Liver (tissue), 3 donors: ENCODE data around the gene UMODL1.

Experiments
- ATF3 ChIP-seq: IDR thresholded peaks from 2 replicates; pipeline ENCODE4 v1.6.1; 2016; ENCODE audit warnings: antibody characterized with exemption
- CTCF ChIP-seq: fragments of 150-350 bp; IDR thresholded peaks from 2 replicates; pipeline ENCODE4 v1.5.1; 2017; ENCODE audit warnings: improper control_type of control experiment, low read depth, low read length; ENCODE audit not compliant: missing input control
- donor health status: healthy.
- donor health status: healthy.

- no peak for TF ChIP-seq CTCF
- TF ChIP-seq ATF3: no peak
Observed at GRCh38 chr21:42142627-42143026, 71.5 kb downstream of the UMODL1 start.
